GM21360 (cell line): ENCODE data around the gene KRT75.

Experiments
- ATAC-seq: cut with Tn5 transposase; IDR thresholded peaks from one replicate; pipeline ENCODE4 v1.9.1; 2021; ENCODE audit warnings: mild to moderate bottlenecking, moderate library complexity; ENCODE audit not compliant: unreplicated experiment

KRT75 gene

GRCh38 chr12:52440821-52441319 is 6.7 kb upstream of the KRT75 start:
- ATAC-seq = no peak

- no peak for ATAC-seq
Observed at GRCh38 chr12:52439845-52440244, 5.7 kb upstream of the KRT75 start.

- ATAC-seq = no peak
Observed at GRCh38 chr12:52439420-52439819, 5.2 kb upstream of the KRT75 start.

- no peak for ATAC-seq
Observed at GRCh38 chr12:52438305-52439301, 4.4 kb upstream of the KRT75 start.

GRCh38 chr12:52437508-52437907 is 3.3 kb upstream of the KRT75 start:
- no peak for ATAC-seq

GRCh38 chr12:52436828-52437474 is 2.8 kb upstream of the KRT75 start:
- ATAC-seq = no peak

GRCh38 chr12:52436000-52436827 is 2.0 kb upstream of the KRT75 start:
- ATAC-seq = no peak

GRCh38 chr12:52435659-52435999 is 1.5 kb upstream of the KRT75 start:
- ATAC-seq = no peak

GRCh38 chr12:52434760-52435530 is 774 bp upstream of the KRT75 start:
- ATAC-seq = no peak

- no peak for ATAC-seq
Observed at GRCh38 chr12:52433501-52434080, 580 bp downstream of the KRT75 start.

- no peak for ATAC-seq
Observed at GRCh38 chr12:52432559-52433207, 1.5 kb downstream of the KRT75 start.

GRCh38 chr12:52428121-52428520 is 6.0 kb downstream of the KRT75 start:
- ATAC-seq = no peak

- ATAC-seq = no peak
Observed at GRCh38 chr12:52427083-52427482, 7.1 kb downstream of the KRT75 start.

GRCh38 chr12:52426034-52426433 is 8.1 kb downstream of the KRT75 start:
- ATAC-seq = no peak

GRCh38 chr12:52425466-52425865 is 8.7 kb downstream of the KRT75 start:
- no peak for ATAC-seq

- no peak for ATAC-seq
Observed at GRCh38 chr12:52423661-52424500, 10.3 kb downstream of the KRT75 start.

GRCh38 chr12:52423035-52423434 is 11.1 kb downstream of the KRT75 start:
- no peak for ATAC-seq

GRCh38 chr12:52419656-52420055 is 14.5 kb downstream of the KRT75 start:
- no peak for ATAC-seq
